HepG2 (cell line): Measurements from ENCODE around the gene ARAP1. TPM values are rescaled to one million over a fixed set of nuclear protein-coding genes. Genes with fewer than 3 reads are reported as not detected.

Experiments
- BRCA1 ChIP-seq: sonication (generic); formaldehyde crosslinking; IDR thresholded peaks from 2 replicates; pipeline ENCODE4 v1.4.0; 2020; ENCODE audit warnings: missing genetic modification reagents
- DNMT1 ChIP-seq: sonication (generic); formaldehyde crosslinking; IDR thresholded peaks from 2 replicates; pipeline ENCODE4 v1.5.1; 2020; ENCODE audit warnings: mild to moderate bottlenecking, missing genetic modification reagents
- DPF2 ChIP-seq: sonication (generic); formaldehyde crosslinking; IDR thresholded peaks from 2 replicates; pipeline ENCODE4 v1.4.0; 2020; ENCODE audit warnings: mild to moderate bottlenecking, low read depth, missing genetic modification reagents, borderline replicate concordance
- DR1 ChIP-seq: sonication (generic); formaldehyde crosslinking; IDR thresholded peaks from 2 replicates; pipeline ENCODE4 v1.8.0; 2021; ENCODE audit warnings: mild to moderate bottlenecking, missing genetic modification reagents, inconsistent platforms
- PCBP1 ChIP-seq: fragments of 200-400 bp; formaldehyde crosslinking; IDR thresholded peaks from 2 replicates; pipeline ENCODE4 v1.6.1; 2017; ENCODE audit warnings: mild to moderate bottlenecking, low read depth, low read length, borderline replicate concordance
- SMAD1 ChIP-seq: sonication (generic); formaldehyde crosslinking; IDR thresholded peaks from 2 replicates; pipeline ENCODE4 v1.4.0; 2020; ENCODE audit warnings: missing genetic modification reagents, low read depth, mild to moderate bottlenecking, borderline replicate concordance
- SMARCE1 ChIP-seq: fragments of 450-650 bp; IDR thresholded peaks from 2 replicates; pipeline ENCODE4 v1.6.1; 2017; ENCODE audit warnings: borderline replicate concordance
- SP2 ChIP-seq: sonication (generic); formaldehyde crosslinking; IDR thresholded peaks from 2 replicates; pipeline ENCODE4 v1.5.1; 2020; ENCODE audit warnings: mild to moderate bottlenecking, missing genetic modification reagents
- TBX2 ChIP-seq: sonication (generic); formaldehyde crosslinking; IDR thresholded peaks from 2 replicates; pipeline ENCODE4 v1.5.0; 2020; ENCODE audit warnings: missing genetic modification reagents, mild to moderate bottlenecking, borderline replicate concordance
- ZBTB7A ChIP-seq: sonication (generic); formaldehyde crosslinking; IDR thresholded peaks from 2 replicates; pipeline ENCODE4 v1.8.0; 2022; ENCODE audit warnings: mild to moderate bottlenecking, missing genetic modification reagents
- ZNF432 ChIP-seq: sonication (generic); formaldehyde crosslinking; IDR thresholded peaks from 2 replicates; pipeline ENCODE4 v1.5.0; 2020; ENCODE audit warnings: missing genetic modification reagents, mild to moderate bottlenecking, borderline replicate concordance
- ZNF572 ChIP-seq: sonication (generic); formaldehyde crosslinking; IDR thresholded peaks from 2 replicates; pipeline ENCODE4 v1.5.1; 2020; ENCODE audit warnings: mild to moderate bottlenecking, missing genetic modification reagents
- ZNF660 ChIP-seq: sonication (generic); formaldehyde crosslinking; IDR thresholded peaks from 2 replicates; pipeline ENCODE4 v1.5.1; 2020; ENCODE audit warnings: mild to moderate bottlenecking, low read depth, missing genetic modification reagents, borderline replicate concordance
- ZNF670 ChIP-seq: sonication (generic); formaldehyde crosslinking; IDR thresholded peaks from 2 replicates; pipeline ENCODE4 v1.8.0; 2022; ENCODE audit warnings: mild to moderate bottlenecking, missing genetic modification reagents, borderline replicate concordance
- ZSCAN30 ChIP-seq: sonication (generic); formaldehyde crosslinking; IDR thresholded peaks from 2 replicates; pipeline ENCODE4 v1.5.0; 2020; ENCODE audit warnings: mild to moderate bottlenecking, missing genetic modification reagents
- ZSCAN9 ChIP-seq: IDR thresholded peaks from 2 replicates; pipeline ENCODE4 v1.6.1; 2016; ENCODE audit warnings: borderline replicate concordance
- polyA plus RNA-seq, 8 experiments: library from polyadenylated mRNA; depleted of rRNA in 3 of 8; stranded (reverse) in 7 of 8; unstranded in 1 of 8; fragments of >200 nt; fragmentation: Illumina TruSeq in 4 of 8; extraction: Trizol in 4 of 8; gene quantifications; 2 replicates each; pipeline versions ENCODE4 v1.2.1 to v1.2.3, GENCODE V29; 2011 to 2016; ENCODE audit warnings: low read depth in 4 of 8, missing spikeins in 1 of 8, mixed read lengths in 1 of 8; ENCODE audit not compliant: insufficient read depth in 1 of 8
- total RNA-seq, 5 experiments: library from RNA; depleted of rRNA; stranded (reverse); fragments of >200 nt; fragmentation: Illumina TruSeq; extraction: Trizol; gene quantifications; 2 replicates each; pipeline ENCODE4 v1.2.3, GENCODE V29; 2016; ENCODE audit warnings: low read depth in 1 of 5
- TF ChIP-seq, protein P1 (sequence below): sonication (generic); formaldehyde crosslinking; IDR thresholded peaks from 2 replicates; pipeline ENCODE4 v1.5.0; 2020; ENCODE audit warnings: mild to moderate bottlenecking, missing genetic modification reagents, borderline replicate concordance
- TF ChIP-seq, protein P2 (sequence below), 2 experiments: sonication (generic) in 1 of 2; formaldehyde crosslinking in 1 of 2; IDR thresholded peaks; 2 replicates each; pipeline versions ENCODE4 v1.4.0 to v1.6.1; 2018 to 2020; ENCODE audit warnings: missing genetic modification reagents in 2 of 2, borderline replicate concordance in 1 of 2, low read depth in 1 of 2, mild to moderate bottlenecking in 1 of 2, missing biosample characterization in 1 of 2
- TF ChIP-seq, protein P3 (sequence below): sonication (generic); formaldehyde crosslinking; conservative IDR thresholded peaks from 2 replicates; pipeline ENCODE4 v1.8.1; 2023; ENCODE audit warnings: missing genetic modification reagents
- TF ChIP-seq, protein P4 (sequence below): IDR thresholded peaks from 2 replicates; pipeline ENCODE4 v1.6.1; 2016

Gene ARAP1
- total and polyA plus RNA-seq, 2 of the 13 experiments (the other 11 are each of a cell fraction or from before 2014, with no cell fraction given) = 43.2 to 55.5 TPM

DNA sequence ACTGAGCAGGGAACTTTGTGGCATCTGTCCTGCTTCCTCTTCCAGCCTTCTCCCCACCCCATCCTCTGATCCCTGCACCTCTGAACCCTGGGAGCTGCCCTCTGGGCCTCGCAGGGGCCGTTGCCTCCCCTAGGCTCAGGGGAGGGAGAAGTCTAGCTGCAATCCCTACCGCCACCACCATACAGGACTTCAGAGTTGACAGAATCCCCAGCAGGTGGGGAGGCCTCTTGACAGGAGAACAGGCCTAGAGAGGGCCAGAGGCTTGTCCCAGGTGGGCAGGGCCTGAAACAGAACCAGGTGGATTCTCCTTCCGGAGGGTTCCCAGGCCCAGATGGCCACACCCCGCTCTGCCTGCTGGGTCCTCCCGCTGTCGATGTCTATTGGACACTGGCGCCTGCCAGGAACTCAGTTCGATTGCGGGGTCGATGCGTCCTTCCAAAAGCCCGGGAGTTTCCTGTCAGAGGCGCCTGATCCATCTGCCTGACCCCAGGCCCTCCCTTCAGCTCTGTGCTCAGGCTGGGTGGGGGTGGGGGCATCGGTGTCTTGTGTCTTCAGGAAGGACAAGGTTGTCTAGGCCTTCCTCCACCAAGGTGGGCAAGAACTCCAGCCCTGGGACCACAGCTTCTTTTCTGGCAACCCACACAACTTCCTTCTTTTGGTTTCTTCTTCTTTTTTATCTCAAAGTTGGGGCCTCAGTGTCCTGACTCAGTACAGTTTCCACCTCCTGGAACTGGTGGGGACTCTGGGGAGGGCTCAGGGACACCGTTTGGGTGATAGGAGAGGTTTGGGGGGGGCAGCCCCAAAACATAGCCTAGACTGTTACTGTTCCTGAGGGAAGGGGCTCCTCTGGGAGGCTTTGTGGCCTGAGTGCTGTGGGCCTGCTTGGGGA, 35.3 kb upstream of the ARAP1 start (continued):
- TF ChIP-seq, protein P1, sequence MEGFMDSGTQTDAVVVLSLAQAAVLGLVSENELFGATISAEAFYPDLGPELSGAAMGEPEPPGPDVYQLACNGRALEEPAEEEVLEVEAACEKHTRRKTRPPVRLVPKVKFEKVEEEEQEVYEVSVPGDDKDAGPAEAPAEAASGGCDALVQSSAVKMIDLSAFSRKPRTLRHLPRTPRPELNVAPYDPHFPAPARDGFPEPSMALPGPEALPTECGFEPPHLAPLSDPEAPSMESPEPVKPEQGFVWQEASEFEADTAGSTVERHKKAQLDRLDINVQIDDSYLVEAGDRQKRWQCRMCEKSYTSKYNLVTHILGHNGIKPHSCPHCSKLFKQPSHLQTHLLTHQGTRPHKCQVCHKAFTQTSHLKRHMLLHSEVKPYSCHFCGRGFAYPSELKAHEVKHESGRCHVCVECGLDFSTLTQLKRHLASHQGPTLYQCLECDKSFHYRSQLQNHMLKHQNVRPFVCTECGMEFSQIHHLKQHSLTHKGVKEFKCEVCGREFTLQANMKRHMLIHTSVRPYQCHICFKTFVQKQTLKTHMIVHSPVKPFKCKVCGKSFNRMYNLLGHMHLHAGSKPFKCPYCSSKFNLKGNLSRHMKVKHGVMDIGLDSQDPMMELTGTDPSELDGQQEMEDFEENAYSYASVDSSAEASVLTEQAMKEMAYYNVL (CRISPR knock-in tag) = no peak
- TF ChIP-seq DR1 (peak; percentile 69), ZSCAN9 (CRISPR knock-in tag) (no peak), ZNF660 (no peak), DNMT1 (CRISPR knock-in tag) (no peak), PCBP1 (peak; percentile 70; the same call in 1 of the 2 replicates), SP2 (CRISPR knock-in tag) (peak; percentile 80), ZNF572 (CRISPR knock-in tag) (no peak), SMAD1 (CRISPR knock-in tag) (no peak), ZSCAN30 (CRISPR knock-in tag) (no peak), DPF2 (CRISPR knock-in tag) (0 out of 2 replicates have a peak, but pooled peaks have one; percentile 65), TBX2 (CRISPR knock-in tag) (no peak; the same call in 1 of the 2 replicates), BRCA1 (no peak), ZBTB7A (CRISPR knock-in tag) (no peak), SMARCE1 (no peak), ZNF670 (no peak), ZNF432 (CRISPR knock-in tag) (no peak)
- TF ChIP-seq, protein P2, sequence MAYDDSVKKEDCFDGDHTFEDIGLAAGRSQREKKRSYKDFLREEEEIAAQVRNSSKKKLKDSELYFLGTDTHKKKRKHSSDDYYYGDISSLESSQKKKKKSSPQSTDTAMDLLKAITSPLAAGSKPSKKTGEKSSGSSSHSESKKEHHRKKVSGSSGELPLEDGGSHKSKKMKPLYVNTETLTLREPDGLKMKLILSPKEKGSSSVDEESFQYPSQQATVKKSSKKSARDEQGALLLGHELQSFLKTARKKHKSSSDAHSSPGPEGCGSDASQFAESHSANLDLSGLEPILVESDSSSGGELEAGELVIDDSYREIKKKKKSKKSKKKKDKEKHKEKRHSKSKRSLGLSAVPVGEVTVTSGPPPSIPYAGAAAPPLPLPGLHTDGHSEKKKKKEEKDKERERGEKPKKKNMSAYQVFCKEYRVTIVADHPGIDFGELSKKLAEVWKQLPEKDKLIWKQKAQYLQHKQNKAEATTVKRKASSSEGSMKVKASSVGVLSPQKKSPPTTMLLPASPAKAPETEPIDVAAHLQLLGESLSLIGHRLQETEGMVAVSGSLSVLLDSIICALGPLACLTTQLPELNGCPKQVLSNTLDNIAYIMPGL (CRISPR knock-in tag; IDR thresholded peaks at IDR 0.05; ENCODE audit: borderline replicate concordance in 1 of 2, low read depth in 1 of 2) = peak; percentile 31 to 80; a peak in 2 of 4 replicates
- TF ChIP-seq, protein P3, sequence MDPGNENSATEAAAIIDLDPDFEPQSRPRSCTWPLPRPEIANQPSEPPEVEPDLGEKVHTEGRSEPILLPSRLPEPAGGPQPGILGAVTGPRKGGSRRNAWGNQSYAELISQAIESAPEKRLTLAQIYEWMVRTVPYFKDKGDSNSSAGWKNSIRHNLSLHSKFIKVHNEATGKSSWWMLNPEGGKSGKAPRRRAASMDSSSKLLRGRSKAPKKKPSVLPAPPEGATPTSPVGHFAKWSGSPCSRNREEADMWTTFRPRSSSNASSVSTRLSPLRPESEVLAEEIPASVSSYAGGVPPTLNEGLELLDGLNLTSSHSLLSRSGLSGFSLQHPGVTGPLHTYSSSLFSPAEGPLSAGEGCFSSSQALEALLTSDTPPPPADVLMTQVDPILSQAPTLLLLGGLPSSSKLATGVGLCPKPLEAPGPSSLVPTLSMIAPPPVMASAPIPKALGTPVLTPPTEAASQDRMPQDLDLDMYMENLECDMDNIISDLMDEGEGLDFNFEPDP (CRISPR knock-in tag) = no peak
- TF ChIP-seq, protein P4, sequence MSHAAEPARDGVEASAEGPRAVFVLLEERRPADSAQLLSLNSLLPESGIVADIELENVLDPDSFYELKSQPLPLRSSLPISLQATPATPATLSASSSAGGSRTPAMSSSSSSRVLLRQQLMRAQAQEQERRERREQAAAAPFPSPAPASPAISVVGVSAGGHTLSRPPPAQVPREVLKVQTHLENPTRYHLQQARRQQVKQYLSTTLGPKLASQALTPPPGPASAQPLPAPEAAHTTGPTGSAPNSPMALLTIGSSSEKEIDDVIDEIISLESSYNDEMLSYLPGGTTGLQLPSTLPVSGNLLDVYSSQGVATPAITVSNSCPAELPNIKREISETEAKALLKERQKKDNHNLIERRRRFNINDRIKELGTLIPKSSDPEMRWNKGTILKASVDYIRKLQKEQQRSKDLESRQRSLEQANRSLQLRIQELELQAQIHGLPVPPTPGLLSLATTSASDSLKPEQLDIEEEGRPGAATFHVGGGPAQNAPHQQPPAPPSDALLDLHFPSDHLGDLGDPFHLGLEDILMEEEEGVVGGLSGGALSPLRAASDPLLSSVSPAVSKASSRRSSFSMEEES = 0 out of 2 replicates have a peak, but pooled peaks have one; percentile 29
